Stimulated activated CD4-positive, alpha-beta T cell treated with anti-CD3 and anti-CD28 coated beads, Interleukin-1b, Interleukin-23, amount 100 ng/mL, for 1 hour (primary cell): Measurements from ENCODE around the gene SLC4A1.

Experiments used
- DNase-seq, 2 donors: peaks; one replicate each; pipeline ENCODE4 v3.0.0-alpha.2; 2020; ENCODE audit warnings: low read depth in 2 of 2

SLC4A1 gene

DNA sequence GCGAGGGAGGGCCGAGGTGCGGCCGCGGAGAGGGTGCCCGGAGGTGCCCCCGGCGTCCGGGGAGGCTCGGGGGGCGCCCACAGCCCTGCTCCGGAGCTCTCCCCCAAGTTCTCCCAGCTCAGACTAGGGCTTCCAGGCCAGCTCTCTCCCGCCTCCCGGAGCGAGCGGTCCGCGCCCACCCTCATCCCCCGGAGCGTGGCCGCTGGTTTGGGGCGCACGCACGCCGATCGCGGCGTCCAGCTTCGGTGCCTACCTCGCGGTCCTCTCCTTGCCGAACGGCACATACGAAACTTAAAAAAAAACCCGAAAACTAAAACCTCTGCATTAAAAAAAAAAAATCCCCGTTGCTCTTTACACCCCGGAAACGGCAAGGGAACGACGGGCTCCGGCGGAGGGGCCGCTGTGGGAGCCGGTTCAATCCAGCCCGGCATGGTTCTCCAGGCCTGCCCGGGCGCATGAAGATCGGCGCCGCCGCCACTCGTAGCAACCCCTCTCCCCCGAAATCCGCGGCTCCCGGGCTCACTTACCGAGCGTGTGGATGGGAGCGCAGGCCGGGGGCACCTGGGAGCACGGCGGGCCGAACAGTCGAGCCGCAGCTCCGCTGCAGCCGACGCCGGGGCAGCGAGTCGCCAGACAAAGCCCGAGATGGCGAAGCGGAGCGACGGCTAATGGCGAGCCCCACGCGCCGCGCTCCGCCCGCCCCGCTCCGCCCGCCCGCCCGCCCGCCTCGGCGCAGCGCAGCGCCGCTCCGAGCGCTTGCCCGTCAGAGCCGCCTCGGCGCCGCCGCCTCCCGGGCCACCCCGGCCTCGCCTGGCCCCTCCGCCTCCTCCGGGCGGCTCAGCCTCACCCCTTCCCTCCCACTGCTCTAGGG, 47.5 kb downstream of the SLC4A1 start:
- peak in 1 of 2 donors; percentile 37 for DNase-seq

GRCh38 chr17:44219616-44220212, 48.2 kb downstream of the SLC4A1 start, which contains the start of gene UBTF:
UBTF (minus strand) TSS chr17:44219675; CDS start chr17:44218229, 1,446 bp downstream.
- DNase-seq = peak; percentile 38 to 45

DNA sequence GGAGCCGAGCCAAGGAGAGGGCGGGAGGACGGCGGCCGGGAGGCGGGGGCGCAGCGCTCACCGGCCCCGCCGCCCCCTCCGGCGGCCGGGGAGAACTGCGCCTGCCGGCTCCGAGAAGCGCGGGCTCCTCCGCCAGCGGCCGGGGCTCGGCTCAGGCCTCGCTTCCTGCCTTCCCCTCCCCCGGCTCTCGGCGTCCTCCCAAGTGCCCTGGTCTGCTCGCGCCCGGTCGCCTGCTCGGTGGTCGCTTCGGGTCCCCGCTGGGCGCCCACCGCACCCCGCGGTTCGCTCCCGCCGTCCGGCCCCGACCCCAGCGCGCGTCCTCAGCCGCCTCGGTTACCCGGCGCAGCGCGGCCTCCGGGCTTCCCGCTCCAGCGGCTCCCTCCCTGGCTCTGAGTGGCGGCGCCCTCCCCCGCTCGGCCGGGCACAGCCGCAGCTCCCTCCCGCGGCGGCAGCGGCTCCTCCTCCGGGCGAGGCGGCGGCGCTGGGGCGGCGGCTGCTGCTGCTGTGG, 48.8 kb downstream of the SLC4A1 start:
- peak; percentile 30 to 42 for DNase-seq

- DNase-seq = peak; percentile 78 to 82
Measured at GRCh38 chr17:44218344-44219107, 49.4 kb downstream of the SLC4A1 start.

DNA sequence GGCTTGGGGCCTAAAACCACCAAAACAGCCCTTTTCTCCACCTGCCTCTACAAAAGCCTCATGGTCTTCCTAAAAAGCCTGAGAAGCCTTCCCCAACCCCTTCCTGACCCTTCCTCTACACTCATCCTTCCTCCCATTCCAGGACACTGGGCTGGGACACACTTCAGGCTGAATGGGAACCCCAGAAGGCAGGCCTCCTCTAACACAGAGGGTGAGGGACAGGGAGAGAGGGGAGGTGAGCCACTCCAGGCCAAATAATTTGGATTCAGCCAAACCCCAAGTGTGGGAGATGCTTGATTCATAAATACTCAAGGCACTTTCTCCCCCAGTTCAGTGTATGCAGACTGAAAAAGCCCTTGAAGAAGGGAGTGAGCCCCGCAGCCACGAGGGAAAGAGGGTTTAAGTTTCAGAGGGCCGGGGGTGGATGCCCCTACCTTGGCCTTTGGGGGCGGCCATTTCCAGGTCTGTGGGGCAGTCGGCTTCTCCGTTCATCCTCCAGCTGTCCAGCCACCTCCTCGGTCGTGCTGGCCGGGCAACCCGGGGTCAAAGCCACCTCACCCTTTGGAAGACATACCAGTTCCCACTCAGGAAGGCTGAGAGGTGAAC, 50.1 kb downstream of the SLC4A1 start:
- no peak for DNase-seq

DNA sequence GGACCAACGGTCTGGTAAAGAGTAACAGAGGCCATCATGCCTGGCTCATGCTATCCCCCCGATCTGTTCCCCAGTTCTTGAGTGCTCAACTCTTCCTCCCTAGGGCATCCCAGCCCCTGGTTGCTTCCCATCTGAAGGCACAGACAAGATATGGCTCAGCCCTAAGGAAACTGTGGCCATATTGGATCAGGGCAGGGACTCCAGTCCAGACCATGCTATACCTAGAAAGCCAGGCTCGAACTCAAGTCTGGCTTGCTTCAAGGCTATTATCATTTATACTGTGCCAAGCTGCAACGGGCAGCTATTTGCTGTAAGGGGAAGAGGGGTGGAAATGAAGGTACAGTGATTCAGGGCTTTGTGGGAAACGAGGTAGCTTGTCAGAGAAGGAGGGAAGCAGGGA, 51.2 kb downstream of the SLC4A1 start:
- no peak for DNase-seq

DNA sequence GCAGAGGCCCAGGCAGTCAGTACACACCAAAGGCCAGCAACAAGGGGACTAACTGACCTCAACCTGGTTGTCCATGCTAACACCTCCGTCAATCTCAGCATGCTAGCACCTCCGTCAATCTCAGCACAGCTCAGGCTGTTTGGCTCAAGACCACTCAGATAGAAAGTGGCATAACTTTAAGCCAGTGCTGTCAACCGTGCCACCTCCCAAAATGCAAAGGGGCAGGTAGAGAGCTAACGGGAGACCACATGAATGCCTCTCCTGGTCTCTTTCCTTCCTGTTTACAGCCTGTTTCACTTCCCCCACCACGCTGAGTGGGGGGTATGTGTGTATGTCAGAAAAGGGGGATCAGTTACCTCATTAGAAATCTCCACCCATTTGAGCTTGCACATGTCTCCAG, 51.8 kb downstream of the SLC4A1 start:
- no peak for DNase-seq

DNA sequence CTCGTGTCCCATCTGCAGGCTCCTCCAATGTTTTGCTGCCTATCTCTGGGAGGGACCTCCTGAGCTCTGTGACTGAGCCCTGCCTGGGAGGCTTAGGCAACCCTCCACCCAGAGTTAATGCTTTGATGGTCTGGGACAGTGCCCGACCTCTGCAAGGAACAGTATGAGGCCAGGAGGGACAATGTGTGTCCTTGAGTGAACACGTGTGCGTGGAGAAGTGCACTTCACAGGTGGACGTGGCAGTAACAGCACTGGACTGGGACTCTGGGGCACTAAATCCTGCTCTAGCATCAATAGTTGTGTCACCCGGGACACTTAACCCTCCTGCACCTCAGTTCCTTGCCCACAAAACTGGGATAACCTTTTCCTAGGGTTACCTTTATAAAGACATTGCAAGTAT, 53.0 kb downstream of the SLC4A1 start:
- DNase-seq = no peak

- no peak for DNase-seq
Measured at GRCh38 chr17:44214230-44214494, 53.8 kb downstream of the SLC4A1 start.

- no peak for DNase-seq
Measured at GRCh38 chr17:44213403-44214229, 54.3 kb downstream of the SLC4A1 start.

DNA sequence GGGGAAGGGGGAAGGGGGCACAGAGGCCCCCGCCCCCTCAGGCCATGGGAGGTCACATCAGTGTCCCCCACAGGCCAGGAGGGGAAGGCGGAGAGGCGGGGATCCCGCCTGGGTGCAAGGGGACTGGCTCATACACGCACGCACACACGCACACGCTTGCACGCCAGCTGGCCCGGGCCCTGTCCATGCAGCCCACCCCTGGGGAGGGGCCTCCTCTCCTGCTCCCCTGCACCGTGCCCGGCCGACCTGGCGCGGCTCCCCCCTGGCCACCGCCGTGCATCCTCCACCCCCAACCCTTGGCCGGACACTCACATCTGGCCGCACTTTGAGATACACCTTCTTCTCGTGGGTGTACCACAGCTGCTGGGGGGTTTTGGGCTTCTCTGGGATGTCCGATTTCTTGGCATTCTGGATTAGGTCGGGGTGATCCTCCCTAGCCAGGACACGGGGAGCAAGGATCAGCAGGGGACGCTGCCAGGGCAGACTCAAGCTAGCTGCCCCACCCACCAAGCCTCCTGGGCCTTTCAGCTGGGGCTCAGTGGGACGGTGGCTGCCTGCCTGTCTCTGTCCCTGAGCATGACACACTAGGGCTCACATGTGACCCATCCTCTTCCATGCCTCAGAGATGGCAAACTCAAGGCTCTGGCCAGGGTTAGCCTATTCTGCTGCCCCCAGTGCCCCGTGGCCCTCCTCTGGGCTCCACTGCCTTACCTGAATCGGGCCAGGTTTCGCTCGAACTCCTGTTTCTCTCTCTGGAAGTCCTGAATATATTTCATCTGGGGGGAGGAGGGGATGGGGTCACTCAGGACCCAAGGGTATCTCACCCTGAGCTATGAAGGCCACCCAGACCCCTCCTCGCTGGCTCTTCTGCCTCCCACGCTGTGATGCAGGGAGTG, 55.2 kb downstream of the SLC4A1 start:
- DNase-seq = no peak

DNA sequence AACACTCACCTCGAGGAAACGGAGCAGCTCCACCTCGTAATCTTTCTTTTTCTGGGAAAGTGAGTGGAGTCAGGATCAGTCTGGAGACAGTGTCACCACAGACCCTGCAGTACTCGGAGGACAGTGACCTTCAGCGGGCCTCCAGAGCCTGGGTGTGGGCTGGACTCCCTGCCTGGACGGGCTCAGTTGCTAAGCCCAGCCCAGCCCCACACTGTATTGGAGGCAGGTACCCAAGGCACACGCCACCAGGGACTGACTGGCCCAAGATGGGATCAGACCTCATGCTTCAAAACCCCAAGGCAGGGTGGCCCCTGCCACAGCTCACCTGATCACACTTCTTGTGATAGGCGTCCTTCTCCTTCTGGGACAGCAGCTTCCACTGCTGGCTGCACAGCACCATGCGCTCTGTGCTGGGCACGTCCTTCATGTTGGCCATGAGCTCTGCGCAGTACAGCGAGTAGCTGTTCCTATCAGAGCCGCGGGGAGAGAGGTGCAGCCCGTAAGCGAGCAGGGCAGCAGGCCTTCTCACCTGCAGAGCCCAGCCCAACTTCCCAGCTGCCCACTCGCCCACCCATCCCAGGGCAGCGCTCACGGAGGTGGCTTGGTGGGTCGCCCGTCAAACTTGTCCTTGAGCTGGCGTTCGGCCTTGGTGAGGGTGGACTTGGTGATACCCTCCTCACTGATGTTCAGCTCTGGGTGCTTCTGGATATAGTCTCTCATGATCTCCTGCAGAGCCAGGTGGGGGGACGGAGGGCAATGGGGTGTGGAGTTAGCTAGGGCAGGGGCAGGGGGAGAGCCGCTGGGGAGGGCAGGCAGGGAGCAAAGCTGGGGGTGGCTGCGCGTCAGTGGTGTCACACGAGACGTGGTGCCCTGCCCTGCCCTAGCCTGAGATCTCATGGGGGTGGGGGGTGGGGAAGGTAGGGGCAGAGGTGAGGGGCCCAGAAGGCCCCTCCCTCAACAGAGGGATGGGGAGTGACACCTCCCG, 56.4 kb downstream of the SLC4A1 start:
- DNase-seq = no peak

- peak; percentile 84 for DNase-seq
Measured at GRCh38 chr17:44210342-44211192, 57.4 kb downstream of the SLC4A1 start.

DNA sequence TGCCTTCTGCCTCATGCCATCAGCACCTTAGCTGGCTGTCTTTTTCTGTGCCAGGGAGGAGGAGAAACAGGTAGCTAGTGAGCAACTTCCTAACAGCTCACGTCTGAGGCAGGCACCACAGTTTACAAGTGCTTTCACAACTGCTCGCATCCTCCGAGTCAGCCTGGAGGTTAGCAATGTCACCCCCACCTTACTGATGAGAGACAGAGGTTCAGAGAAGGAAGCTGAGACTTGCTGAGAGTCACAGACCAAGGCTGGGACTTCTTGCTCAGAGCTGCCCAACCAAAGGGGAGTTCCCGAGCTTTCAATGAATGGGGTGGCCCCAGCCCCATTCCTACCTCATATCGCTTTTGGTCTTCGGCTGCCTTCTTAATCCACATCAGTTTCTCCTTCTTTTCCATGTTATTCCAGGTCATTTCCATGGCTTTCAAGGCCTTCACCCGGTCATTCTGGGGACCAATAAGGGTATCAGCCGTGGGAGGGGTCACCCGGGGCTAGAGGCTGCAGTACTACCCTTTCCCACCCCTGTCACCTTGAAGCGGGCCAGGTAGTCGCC, 58.1 kb downstream of the SLC4A1 start:
- no peak for DNase-seq

GRCh38 chr17:44207743-44208142, 60.2 kb downstream of the SLC4A1 start:
- no peak for DNase-seq

DNA sequence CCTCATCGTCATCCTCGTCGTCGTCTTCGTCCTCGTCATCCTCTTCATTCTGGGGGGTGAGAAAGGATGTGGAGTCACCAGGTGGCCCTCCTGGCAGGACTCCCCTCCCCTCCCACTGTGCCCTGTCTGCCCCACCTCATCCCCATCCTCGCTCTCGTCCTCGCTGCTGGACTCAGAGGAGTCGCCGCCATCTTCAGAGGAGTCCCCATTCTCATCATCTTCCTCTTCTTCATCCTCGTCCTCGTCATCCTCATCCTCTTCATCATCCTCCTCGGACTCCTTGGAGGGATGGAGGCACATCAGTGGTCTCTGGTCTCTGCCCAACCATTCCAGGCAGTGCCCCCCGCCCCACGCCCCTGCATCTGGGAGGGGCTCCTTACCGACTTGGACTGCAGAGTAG, 60.6 kb downstream of the SLC4A1 start:
- no peak for DNase-seq

- DNase-seq = no peak
Measured at GRCh38 chr17:44206825-44207155, 61.1 kb downstream of the SLC4A1 start.
